Brain microvascular endothelial cell (primary cell): ENCODE results near the gene UXS1.
A peak's percentile ranks its signal among the peaks of the same experiment; 100 is the strongest.

Experiments
- DNase-seq: peaks from one replicate; pipeline ENCODE4 v3.0.0-alpha.2; 2020
- H3K27ac ChIP-seq: fragments of 250-450 bp; sonication (Bioruptor Pico); 2 replicates; pipeline ENCODE4 v1.5.1; 2020; ENCODE audit warnings: mild to moderate bottlenecking, moderate library complexity
- H3K27me3 ChIP-seq: fragments of 250-450 bp; sonication (Bioruptor Pico); replicated peaks from 2 replicates; pipeline ENCODE4 v1.5.1; 2020; ENCODE audit warnings: mild to moderate bottlenecking
- H3K36me3 ChIP-seq: fragments of 250-450 bp; sonication (Bioruptor Pico); replicated peaks from 2 replicates; pipeline ENCODE4 v1.5.1; 2020; ENCODE audit warnings: mild to moderate bottlenecking
- H3K4me3 ChIP-seq: 2 replicates; pipeline ENCODE4 v1.5.1; 2011; ENCODE audit warnings: low read depth, mild to moderate bottlenecking, control low read depth, low read length, moderate library complexity
- CTCF ChIP-seq: IDR thresholded peaks from 2 replicates; pipeline ENCODE4 v1.5.1; 2011; ENCODE audit warnings: low read depth, mild to moderate bottlenecking, moderate library complexity, low read length, control low read depth, inconsistent platforms; ENCODE audit errors: missing control alignments
- in situ Hi-C: cut with HindIII; loops from 2 replicates; pipeline ENCODE4 v1.10.0; 2017; ENCODE audit warnings: low sequenced_read_pairs, low pct_ligation_motif_present

UXS1 gene

GRCh38 chr2:106108791-106109190 lies 85.3 kb downstream of the UXS1 start:
- Histone ChIP-seq H3K36me3 (peaks cover 4% of the 10 kb centered on the region), H3K27ac (no peak overlapping the region), H3K27me3 (no peaks in the 10 kb centered on the region), H3K4me3 (no peak overlapping the region)
- in situ Hi-C loops = no loop called here
- no peak for TF ChIP-seq CTCF
- DNase-seq = no peak

GRCh38 chr2:106108351-106108750 lies 85.8 kb downstream of the UXS1 start:
- DNase-seq = peak; percentile 28
- in situ Hi-C loops = no loop called here
- Histone ChIP-seq H3K36me3 (peaks cover 4% of the 10 kb centered on the region), H3K27me3 (no peaks in the 10 kb centered on the region), H3K27ac (no peak overlapping the region), H3K4me3 (no peak overlapping the region)
- peak; percentile 69 for TF ChIP-seq CTCF

- in situ Hi-C loops = no loop called here
- Histone ChIP-seq H3K27ac (no peak overlapping the region), H3K27me3 (no peaks in the 10 kb centered on the region), H3K4me3 (no peak overlapping the region), H3K36me3 (peaks cover 4% of the 10 kb centered on the region)
- peak; percentile 40 for TF ChIP-seq CTCF
- DNase-seq = peak; percentile 51
These were observed 86.5 kb downstream of the UXS1 start for GRCh38 chr2:106107509-106108131.

GRCh38 chr2:106106622-106107508 lies 87.2 kb downstream of the UXS1 start:
- no peak for DNase-seq
- Histone ChIP-seq H3K27ac (no peak overlapping the region), H3K27me3 (no peaks in the 10 kb centered on the region), H3K36me3 (peaks cover 4% of the 10 kb centered on the region), H3K4me3 (no peak overlapping the region)
- in situ Hi-C loops = no loop called here
- no peak for TF ChIP-seq CTCF

- H3K36me3 ChIP-seq = peaks cover 4% of the 10 kb centered on the region
- H3K4me3 ChIP-seq = no peak overlapping the region
- no peak overlapping the region for H3K27ac ChIP-seq
- in situ Hi-C loops = no loop called here
- TF ChIP-seq CTCF = no peak
- H3K27me3 ChIP-seq = no peaks in the 10 kb centered on the region
- no peak for DNase-seq
These were observed 88.8 kb downstream of the UXS1 start for GRCh38 chr2:106105151-106105922.
